ENCODE results near the gene KRT72.
"Not testable (repeated sequence)": the region's sequence is repeated elsewhere in the genome, so short reads cannot be mapped to it uniquely, and the experiment has no call there.

The KRT72 gene

DNA sequence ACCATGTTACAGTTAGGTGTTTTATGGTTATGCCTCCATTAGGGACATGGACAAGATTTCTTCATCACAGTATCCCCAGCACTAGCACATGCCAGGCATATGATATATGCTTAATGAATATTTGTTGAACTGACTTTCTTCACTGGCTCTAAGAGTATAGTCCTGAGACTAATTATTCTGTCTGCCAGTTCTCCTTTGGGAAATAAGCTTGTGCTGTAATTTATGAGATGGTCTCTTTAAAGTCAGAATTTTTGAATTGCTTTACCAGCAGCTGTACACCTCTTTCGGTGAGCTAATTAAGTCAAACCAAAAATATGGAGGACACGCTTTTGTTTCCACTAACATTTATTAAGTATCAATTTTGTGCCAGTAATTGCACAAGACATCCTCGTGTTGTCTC lies 4.8 kb upstream of the KRT72 start:
- no peak for DNase-seq

DNA sequence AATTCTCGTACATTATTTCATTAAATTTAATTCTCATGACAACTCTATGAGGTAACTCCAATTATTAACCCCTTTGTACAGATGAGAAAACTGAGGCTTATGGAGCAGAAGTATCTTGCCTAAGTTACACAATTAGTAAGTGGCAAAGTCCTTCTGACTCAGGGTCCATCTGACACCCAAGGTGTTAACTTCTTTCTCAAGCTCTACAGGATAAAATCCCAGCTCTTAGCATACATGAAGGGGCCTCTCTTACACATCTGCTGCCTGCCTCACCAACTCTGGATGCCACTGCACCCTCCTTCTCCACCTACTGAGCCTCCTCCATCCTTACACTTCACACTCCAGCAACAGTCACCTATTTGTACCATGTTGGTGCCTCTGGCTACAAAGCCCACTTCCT lies 4.3 kb upstream of the KRT72 start:
- no peak for DNase-seq

DNA sequence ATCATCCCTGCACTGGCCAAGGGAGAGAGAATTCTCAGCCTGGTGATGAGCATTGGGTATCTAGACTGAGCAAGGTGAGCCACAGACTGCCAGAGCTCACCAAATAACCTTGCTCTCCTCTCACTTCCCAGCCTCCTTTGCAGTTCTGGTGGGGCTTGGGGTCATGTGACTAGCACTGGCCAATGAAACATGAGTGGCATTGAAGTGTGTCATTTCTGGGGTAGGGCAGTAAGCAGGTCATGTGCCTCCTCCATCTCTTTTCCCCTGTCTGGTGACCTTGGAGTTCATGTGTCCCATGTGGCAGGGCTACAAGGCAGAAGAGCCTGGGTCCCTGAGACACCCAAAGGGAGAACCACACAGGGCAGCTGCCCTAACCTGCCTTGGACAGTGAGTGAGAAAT lies 3.6 kb upstream of the KRT72 start:
- no peak for DNase-seq

DNA sequence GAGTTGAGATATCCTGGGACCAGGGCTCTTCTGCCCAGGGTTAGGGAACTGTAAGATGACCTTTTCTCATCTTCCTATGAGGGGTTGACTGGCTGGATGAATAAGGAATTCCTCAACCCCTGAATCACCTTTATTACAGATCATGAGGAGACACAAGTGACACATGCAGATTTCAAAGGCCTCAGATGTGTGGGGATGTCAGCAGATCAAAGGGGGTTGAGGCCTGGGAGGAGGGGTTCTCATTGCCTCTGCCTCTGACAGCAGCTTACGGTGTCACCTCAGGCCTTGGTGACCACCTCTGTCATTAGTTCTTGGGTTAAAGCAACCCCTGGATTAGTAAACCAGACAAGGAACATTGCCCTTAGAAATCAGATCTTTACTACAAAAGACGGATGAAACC lies 2.1 kb upstream of the KRT72 start:
- peak; percentile 23 for DNase-seq

DNA sequence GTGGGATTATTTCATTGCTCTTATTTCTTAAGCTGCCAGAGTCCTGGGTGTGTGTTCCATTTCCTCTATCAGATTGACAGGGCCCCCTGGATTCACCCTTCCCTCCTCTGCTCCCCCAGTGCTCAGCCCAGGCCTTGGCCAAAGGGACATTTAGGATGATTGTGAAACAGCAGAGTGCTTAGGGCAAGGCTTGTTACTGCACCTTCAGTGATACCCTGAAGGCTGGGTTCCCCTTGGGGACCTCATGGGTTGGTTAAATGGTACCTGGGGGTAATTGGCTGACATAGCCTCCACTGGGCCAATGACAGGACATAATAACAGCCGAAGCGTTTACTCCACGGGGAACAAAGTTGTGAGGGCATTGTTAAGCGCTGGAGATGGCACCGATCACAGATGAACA lies 1.3 kb upstream of the KRT72 start:
- DNase-seq, result no peak

DNA sequence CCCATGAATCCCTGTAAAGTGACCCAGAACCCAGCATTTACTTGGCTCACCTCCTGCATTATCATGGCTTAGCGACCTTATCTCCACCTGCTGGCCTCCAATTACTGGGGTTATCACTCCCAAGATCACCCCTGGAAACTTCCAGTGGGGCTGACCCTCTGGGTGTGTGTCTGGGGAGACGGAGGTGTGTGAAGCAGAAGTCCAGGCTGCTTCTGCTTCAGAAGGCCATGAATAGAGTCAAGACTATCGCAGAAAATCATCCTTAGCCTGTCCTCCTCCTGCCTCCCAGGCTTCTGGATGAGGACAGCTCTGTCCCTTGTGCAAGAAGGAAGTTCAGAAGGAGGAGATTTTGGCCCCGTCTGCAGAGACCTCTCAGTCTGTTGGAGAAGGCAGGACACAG lies 408 bp upstream of the KRT72 start:
- DNase-seq, result no peak

DNA sequence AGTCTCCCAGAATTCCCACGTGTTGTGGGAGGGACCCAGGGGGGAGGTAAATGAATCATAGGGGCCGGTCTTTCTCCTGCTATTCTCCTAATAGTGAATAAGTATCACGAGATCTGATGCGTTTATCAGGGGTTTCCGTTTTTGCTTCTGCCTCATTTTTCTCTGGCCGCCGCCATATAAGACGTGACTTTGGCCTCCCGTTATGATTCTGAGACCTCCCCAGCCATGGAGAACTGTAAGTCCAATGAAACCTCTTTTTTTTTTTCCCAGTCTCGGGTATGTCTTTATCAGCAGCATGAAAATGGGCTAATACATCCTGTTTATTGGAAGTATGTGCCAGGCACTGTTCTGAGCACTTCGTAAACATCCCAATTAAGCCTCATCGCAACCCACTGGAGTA lies 788 bp downstream of the KRT72 start:
- no peak for DNase-seq

DNA sequence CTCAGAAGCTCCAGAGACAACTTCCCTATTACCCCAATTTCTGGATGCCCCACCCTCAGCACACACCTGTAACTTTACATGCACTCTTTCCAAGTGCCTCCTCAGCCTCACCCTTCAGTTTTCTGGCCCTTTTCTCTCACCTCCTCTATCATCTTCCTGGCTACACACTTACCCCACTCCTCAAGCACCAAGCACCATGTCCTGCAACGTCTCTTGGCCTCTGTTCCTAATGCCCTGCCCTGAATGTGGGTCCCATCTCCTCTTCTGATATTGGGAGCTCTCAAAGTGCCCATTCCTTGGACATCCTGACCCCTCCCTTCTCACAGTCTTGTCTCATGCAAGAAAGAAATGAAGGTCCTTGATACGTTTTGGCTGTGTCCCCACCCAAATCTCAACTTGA lies 1.2 kb downstream of the KRT72 start:
- DNase-seq, result no peak

DNA sequence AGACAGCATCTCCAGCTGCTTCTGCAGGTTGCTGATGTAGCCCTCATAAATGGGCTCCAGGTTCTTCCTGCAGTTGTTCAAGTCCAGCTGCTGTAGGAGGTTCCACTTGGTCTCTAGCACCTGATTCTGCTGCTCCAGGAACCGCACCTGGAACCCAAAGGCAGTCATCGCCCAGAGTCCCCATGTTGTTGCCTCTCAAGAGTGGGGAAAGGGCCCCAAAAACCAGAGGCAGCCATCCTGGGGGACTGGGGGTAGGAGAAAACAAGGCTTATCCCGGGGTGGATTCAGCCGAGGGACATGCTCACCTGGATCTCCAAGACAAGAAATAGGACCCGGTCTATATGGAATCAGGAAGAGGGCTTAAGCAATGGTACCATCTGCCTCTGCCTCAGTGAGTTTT lies 2.3 kb downstream of the KRT72 start:
- DNase-seq, result no peak

DNA sequence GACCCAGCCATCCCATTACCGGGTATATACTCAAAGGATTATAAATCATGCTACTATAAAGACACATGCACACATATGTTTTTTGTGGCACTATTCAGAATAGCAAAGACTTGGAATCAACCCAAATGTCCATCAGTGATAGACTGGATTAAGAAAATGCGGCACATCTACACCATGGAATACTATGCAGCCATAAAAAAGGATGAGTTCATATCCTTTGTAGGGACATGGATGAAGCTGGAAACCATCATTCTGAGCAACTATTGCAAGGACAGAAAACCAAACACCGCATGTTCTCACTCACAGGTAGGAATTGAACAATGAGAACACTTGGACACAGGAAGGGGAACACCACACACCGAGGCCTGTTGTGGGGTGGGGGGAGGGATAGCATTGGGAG lies 7.0 kb downstream of the KRT72 start:
- not testable (repeated sequence) for DNase-seq

DNA sequence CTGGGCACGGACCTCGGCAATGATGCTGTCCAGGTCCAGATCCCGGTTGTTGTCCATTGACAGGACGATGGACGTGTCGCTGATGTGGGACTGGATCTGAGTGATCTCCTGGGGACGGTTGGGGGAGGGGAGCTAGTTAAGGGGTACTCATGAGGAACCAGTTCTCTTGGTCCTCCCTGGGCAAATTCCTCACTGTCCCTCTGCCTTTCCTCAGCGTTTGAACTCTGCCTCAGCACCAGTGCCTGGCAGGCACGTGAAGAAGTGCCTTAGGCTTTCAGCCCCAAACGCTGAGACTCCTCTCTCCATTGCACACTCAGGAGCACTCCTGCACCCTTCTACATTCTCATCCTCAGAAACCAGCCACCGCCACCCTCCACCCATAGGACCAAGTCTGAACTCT lies 9.7 kb downstream of the KRT72 start:
- DNase-seq, result no peak

DNA sequence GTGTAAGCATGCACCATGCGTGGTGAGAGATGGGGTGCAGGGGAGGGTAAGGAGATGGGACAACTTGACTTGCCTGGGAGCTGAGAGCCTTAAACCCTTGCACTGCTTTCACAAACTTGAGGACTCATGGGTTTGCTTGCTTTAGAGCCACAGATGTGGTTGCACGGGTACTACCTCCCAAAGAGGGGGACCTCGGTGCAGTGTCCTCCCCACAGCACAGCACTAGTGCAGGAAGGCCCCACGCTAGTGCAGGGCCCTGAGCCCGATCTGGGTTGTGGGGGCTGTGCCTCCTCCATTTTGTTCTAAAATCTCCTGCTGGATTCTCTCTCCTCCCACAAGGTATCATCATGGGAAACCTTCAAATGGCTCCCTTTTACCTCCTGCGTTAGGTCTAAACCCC lies 11.2 kb downstream of the KRT72 start:
- no peak for DNase-seq

DNA sequence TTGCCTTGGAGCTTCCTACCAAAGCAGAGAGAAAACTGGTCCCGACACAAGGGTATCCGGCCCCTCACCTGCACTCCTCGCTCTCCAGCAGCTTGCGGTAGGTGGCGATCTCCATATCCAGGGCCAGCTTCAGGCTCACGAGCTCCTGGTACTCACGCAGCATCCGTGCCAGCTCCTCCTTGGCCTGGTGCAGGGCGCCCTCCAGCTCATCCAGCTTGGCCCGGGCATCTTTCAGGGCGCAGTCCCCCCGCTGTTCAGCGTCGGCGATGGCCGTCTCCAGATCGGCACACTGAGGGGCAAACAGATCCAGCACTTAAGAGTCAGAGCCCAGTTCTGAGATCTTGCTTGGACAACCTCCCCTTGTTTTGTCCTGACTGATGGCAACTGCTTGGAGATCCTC lies 13.7 kb downstream of the KRT72 start:
- DNase-seq, result no peak

DNA sequence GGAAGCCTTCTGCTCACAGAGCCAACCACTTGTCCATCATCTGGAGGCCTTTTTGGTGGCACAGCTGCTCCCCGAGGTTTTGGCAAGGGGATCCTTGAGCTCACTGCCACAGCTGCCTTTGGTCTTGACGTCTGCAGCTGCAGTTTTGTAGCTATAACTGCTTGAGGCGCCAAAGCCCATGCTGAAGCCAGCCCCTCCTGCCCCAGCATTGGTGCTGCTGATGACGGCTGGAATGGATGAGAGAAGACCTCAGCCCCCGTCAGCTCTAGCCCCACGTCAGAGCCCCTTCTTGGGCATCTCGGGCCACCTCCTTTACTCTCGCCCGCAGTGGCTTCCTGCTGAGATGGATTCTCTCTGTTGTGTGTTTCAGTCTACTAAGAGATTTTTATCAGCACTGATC lies 15.3 kb downstream of the KRT72 start:
- peak; percentile 58 for DNase-seq

DNA sequence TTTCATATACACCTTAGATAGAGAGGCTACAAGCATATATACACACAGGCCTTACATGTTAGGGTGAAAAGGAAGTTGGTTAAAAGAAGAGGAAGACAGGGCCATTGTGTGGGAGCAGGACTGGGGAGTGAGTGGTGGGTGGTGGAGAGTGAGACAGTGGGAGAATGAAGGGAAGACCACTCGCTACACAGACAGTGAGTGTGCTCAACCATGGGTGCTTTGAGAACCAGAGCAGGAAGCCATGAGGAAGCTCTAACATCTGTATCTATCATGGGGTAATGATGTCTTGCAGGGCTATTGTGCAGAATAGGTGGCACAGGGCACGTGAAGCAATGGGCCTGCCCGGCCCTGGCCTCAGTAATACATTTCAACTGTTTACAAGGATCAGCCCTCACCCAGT lies 16.2 kb downstream of the KRT72 start:
- no peak for DNase-seq

DNA sequence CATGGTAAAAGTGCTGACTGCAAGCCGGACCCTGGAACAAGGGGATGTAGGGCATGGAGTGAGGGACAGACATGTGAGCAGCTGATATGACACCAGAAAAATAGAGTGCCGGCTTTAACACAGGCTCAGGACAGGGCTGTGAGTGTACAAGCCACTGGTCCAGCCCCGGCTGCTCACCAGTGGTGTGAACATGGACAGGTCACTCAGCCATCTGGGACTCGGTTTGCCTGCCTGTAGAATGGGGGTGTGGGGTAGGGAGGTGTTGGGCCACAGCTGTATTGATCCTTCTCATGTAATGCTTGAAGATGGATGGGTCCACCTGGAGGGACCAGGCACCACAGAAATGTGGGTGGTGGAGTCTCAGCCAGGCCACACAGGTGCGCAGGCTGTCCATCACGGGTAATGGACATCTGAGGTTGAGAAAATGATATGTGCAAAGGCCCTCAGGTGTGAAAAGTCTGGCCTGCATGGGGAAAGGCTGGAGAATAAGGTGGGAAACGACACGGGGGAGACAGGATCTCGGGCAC lies 17.0 kb downstream of the KRT72 start:
- no peak for DNase-seq

DNA sequence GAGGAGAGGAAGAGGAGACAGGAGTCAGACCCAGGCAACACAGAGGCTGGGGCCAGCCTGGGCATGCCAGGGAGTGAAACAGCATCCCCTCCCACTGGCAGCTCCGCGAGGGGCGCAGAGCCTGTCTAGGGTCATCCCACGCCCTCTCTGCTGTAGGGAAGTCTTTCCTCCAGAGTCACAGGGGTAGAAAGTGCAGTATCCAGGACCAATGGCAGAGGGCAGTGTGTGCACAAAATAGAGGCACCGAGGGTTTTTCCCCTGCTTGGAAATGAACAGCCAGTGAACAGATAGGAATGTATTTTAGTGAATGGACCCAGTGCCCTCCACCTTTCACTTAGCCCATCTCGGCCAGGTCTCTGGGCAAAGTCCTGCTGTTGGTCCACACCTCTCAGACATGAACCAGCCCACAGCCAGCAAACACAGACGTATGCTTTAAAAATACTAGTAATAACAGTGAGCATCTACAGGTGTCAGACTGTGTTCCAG lies 18.2 kb downstream of the KRT72 start:
- DNase-seq, result peak; percentile 74

DNA sequence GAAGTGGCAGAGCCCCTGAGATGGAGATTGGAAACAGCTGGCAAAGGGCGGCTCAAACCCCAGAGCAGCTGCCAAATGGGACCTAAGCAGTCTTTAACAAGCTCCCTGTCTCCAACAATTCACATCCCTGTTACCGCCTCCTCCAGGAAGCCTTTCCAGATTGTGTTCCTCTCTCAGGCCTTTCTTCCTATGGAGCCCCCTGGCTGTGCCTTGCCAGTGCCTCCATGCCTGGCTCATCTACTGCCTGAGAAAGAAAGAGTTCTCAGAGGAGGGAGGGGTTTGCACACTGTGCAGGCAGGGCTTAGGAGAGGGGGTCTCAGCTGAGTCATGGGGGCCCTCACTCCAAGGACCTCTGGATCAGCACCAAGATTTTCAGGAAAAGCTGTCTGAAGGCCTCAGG lies 18.8 kb downstream of the KRT72 start:
- DNase-seq, result no peak

DNA sequence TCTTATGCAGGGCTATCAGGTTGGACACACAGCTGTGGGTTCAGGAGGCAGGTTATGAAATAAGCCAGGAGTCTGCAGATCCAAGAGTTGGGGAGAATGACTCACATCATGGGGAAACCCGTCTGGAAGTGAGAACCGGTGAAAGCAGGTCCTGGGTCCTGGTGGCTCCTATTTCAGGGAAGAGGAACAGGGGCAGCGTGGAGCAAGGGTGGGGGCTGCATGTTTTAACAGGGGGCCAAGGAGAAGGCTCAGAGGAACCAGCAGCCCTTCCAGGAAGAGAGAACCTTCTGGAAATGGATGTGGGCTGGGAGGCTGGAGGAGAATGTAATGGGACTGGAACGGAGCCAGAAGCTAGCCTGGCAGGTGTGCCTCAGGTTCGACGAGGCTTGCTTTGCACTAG lies 19.8 kb downstream of the KRT72 start:
- no peak for DNase-seq

DNA sequence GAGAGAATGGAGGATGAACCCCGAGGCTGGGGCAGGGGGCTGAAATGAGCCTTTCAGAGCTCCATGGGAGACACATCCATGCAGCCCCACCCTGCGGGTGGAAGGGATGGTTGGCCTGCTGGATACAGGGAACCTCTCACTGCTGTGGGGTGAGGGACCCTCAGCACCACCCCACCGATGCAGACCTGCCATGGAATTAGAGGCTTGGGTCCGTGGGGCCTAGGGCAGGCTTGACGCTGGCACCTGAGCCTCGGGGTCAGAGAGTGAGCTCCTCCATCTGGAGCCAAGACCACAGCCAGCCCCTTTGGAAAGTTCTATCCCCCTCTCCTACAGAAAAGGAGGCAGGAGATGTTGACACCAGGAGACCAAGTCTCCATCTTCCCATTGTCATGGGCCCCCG lies 20.2 kb downstream of the KRT72 start:
- no peak for DNase-seq

DNA sequence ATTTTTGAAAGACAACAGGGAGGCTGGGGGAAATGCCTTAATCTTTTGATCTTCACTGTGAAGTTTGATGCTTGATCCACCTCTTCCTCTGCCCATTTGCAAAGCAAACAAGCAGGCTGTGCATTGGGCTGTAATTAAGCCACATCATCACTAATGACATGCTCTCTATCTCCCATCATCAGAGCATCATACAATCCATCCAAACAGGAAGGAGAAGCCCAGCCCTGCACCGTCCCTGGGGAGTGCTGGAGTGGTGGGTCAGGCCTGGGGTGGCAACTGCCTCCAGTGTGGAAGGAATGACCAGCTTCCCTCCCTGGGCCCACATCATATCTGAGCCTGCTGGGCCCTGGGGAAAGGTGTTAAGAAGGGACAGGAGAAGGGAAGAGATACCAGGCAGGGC lies 20.8 kb downstream of the KRT72 start:
- DNase-seq, result no peak

DNA sequence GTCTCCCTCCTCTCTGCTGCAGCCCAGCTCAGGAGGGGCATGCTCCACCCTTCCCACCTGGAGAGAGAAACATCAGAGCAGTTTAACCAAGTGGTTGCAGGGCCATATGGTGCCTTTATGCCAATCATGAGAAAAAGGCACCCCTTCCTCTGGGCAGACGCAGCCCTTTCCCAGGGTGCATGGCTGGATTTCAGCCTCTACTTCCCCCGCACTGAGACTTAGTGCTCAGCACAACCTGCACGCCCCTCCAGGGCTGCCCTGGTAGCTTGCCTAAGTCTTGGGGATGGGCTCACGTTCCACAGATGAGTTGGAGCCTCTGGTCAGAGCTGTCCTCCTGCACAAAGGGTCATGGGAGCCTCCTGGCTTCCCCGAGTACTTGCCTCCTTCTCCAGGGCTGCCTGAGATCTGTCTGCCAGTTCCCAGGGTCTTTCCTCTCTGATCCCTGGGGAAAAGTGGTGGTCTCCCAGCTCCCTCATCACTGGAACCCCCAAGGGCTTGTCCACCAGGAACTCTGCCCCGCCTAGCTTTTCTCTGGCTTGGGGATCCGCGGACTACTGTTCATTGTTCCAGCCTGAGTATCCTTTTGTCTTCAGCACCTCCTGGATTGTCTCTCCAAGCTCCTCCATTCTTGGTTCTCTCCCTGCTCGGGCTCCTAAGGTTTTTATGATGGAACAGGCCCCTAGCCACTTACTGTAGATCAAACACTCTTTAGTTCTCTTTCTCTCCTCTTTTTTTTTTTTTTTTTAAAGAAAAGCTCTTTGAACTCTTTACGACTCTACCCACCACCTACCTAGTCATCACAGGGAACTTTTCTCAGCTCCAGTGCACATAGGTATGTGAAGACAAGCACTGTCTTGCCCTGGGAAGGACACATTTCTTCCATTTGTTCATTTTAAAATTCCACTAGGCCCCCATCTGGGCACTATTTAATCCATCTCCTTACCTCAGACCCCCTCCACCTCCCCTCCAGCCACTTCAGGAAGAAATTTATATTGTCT lies 21.5 kb downstream of the KRT72 start:
- no peak for DNase-seq

DNA sequence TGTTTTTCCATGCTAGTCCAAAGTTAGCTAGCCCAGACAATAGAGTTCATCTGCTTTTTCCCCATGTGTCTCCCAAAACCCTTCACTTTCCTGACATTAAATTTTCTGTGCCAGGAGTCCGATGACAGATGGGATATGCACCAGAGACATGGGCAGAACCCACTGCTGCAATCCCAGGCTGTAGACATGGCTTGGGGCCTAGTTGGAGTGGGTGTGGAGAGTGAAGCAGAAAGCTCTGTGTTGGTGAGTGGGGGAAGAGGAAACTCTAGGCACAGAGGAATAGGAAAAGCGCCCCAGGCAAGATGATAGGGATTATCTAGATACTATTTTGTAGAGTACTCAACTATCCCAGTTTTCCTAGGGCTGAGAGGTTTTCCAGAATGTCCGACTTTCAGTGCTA lies 22.8 kb downstream of the KRT72 start:
- DNase-seq, result no peak

DNA sequence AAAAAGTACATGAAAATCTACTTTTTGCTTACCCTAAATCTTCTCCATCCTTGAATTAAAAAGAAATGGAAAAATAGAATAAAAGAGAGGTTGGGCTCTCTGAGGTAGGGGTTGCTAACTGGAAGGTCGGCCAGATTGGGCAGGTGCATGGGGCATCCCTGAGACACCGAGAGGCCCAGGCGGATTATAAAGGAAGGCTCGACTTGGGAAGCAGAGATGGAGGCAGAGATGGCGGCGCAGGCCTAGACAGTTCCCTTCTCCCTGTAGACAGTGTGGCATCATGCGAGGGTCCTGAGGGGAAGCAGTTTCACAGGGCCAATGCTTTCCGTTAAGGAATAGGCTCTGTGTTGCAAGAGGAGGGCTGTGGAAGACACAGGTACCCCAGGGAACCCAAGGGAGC lies 23.9 kb downstream of the KRT72 start:
- no peak for DNase-seq

DNA sequence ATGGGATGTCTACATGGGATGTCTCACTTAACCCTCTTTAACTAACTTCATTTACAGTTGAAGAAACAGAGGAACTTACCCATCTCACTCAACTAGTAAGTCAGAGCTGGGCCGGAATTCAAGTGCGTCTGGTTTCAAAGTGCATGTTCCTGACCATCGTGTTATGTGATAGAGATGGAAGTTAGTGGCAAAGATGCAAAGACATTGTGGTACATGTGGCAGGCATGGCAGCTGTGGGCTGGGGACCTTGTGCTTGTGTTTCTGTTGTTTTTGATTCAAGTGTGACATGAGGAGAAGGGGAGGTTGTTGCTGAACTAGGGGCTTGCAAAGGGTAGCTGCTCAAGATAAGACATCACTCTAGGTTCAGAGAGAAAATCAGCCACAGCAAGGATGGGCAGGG lies 25.3 kb downstream of the KRT72 start:
- no peak for DNase-seq

Data from CD4-positive, alpha-beta T cell treated with Interleukin-17A for 1 hour (primary cell).